GM21825 (cell line): ENCODE results near the gene EIPR1.

Experiments used
- ATAC-seq: cut with Tn5 transposase; IDR thresholded peaks from one replicate; pipeline ENCODE4 v1.9.1; 2021; ENCODE audit warnings: mild to moderate bottlenecking, moderate library complexity; ENCODE audit not compliant: unreplicated experiment

EIPR1 gene

DNA sequence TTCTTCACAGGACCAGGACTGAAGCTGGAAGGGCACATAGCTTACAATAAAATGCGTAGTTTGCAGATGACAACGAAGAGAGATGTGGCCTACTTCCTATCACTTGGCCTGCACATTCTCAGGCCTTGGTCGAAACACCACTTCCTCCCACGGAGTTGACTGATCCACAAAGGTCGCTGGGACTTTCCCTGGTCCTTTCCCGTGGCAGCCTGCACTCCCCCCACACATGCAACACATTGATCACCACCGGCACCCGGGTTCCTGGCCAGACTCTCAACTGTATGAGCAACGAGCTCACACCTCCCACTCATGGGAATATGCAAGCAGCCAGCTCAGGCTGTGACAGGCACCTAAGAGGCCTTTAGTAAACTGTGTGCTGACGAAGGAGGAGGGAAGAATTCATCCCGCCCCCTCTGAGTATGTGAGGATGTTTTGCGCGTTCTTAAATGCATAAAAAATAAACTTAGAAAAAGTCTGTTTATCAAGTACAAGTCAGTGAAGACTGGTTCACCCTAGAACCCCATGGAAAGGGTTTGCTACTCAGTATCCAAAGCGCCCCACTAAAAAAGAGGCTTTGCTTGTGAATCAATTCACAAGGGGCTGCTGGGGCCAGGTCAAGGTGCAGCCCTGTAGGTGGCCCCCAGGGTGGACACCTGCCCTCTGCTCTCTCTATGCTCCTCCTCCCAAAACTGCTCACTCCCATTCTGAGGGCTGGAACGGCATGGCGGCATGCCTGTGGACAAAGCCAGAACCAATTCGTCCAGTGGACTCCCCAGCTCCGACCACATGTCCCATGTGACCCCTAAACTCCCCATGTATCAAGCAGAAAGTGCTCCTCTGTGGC, 154.3 kb downstream of the EIPR1 start:
- peak; percentile 95 for ATAC-seq

DNA sequence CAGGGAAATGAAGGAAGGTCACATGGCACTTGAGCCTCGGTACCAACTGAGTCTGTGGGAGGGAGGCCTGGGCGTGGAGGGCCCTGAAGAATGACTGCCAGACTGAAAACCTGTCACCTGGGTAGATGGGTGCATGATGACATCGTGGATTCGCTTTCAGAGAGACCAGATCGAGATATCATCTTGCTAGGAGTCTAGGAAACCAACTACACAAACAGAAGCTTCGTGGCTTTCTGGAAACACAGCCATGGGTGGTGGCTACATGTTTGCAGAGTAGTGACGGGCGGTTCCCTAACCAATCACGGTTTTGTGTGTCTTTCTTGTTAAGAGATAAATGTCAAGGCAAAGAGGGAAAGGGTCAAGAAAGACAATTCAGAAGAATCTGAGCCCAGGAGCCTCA, 155.0 kb downstream of the EIPR1 start:
- ATAC-seq: peak; percentile 47

DNA sequence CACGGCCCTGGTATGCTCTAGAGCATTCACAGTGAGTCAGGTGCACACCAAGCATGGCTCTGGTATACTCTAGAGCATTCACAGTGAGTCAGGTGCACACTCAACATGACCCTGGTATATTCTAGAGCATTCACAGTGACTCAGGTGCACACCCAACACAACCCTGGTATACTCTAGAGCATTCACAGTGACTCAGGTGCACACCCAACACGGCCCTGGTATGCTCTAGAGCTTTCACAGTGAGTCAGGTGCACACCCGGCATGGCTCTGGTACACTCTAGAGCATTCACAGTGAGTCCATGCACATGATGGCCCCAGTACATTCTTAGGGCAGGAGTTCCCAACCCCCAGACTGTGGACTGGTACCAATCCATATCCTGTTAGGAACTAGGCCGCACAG, 158.1 kb downstream of the EIPR1 start:
- no peak for ATAC-seq

DNA sequence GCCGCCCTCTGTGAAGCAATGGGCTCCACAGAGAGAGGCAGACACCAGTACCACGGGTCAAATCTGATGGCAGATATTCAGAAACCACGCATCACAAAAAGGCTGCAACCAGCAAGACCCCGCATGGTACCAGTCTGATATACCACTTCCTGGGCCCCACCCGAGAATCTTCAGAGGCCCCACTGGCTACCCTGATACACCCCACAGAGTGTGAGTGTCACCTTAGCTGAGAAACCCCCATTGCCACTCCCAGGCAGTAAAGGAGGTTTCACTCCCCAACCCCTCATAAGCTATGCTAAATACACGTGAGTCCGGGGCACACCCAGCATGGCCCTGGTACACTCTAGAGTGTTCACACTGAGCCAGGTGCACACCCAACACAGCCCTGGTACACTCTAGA, 160.0 kb downstream of the EIPR1 start:
- ATAC-seq: no peak

DNA sequence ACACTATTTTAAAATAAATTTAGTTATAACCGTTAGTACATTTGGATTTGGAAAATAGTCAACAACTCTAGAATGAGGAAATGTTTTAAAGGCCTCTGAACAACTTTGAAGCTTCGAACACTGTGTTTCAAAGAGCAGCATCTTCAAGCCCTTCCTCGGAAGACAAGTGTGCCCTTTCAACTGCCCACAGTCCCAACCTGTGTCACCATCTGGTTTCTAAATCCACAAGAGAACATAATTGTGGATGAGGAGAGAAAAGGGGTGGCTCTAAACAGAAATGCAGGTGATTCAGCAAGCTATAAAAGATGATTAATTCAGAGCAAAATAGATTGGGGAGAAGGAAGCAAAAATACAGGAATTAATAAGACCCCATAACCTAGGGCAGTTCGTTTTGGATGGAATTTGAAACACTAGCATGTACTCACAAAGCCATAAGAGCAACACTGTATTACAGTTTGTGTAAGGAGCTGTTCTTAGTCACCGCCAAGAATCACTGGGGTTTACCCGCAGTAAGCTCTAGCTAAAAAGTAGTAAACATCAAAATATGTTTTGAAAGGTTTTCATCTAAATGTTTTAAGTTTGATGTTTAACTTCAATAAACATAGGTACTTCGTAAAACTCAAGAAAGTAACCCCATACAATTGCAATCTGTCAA, 160.7 kb downstream of the EIPR1 start:
- ATAC-seq: no peak

DNA sequence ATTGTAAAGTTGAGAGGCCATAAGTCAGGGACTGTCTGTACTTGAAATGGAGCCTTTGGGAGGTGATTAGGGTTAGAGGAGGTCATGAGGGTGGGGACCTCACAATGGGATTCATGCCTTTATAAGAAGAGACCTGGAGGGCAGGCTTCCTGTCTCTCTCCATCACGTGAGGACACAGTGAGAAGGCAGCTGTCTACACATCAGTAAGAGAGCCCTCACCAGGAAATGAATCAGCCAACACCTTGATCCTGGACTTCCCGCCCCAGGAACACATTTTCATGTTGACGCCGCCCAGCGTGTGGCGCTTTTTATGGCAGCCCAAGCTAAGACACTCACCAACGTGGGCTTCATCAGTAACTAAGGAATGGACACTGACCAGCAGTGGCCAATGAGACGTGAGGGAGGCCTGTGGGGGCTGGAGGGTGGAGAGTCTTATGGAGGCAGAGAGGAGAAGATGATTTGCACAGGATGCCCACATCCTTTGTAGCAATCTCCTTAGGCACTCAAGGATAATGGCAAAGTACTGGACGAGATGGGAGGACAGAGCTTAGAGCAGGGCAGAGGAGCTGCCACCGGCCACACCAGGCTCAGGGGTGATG, 162.7 kb downstream of the EIPR1 start:
- ATAC-seq: no peak

DNA sequence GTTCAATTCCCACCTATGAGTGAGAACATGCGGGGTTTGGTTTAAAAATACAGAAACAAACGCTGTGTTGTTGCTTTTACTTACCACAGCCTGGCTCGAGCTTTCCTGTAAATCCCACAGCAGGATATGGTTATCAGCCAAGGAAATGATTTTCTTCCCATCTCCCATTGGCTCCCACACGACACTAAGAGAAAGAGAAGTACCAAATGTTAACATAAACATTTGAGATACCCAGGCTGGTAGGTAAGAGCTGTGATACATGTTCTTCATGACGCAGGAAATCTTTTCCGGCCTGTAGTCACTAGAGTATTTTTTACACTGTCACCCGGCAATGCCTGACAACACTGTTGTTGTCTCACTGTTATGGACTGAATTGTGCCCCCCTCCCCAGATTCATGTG, 163.6 kb downstream of the EIPR1 start:
- ATAC-seq: no peak

DNA sequence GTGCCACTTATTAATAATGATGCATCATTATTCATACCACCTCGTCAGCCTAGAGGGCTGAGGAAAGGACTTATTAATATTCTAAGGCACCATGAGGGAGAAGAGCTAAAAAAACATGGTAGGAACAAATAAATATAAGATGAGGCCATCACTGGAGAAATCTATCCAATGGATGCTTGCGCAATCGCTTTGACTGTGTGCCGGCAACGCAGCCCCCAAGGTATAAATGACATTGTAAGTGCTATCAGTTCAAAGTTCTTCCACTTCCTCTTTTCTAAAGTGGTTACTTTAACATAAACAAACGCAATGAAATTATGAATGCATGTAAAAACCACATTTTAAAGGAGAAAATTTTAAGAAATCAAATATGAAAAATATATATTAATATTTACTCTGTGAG, 164.6 kb downstream of the EIPR1 start:
- no peak for ATAC-seq

DNA sequence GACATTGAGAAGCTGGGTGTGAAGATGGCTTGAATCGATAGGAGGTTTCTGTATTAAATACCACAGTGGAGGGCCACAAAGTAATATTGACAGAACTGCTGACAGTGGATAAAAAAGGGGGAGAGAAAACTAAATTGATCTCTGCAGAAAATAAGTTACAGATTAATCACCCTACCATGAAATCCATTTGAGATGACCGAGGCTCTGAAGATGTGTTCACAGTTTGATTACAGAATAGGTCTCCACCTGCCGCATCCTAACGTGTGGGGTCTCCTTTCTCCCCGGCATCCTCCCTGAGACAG, 165.6 kb downstream of the EIPR1 start:
- no peak for ATAC-seq

DNA sequence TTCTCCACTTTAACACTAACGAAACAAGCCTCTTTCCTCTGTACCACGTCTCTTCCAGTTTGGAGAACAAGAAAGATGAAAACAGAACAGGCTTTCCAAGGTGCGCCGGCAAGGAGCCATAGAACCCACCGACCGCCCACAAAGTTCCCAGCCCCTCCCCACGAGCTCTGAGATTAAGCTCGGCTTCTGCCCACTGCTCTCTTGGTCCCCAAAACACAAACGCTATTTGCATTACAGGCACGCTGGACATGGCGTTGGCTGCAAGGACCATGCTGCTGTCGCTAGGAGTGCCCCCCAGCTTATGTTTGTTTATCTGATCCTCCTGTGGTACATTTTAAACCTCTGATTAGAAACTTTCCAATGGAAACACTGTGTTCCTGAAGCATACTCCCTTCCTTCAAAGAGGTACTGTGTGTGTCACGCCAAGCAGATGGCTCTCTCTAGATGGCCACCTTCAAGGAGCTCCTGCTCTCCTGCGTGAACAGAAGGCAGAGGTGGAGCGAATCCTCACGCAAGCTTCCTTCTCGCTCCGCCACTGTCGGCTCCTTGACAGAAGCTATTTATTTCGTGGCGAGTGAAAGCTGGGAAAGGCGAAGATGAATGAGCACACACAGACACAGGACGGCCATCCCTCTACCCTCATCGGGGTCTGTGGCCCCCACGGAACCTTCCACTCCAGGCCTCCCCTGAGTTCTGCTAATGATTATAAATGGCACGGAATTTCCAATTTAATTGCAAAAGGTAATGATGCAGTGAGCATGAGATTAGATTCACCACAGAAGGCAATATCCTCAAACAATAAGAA, 166.2 kb downstream of the EIPR1 start:
- no peak for ATAC-seq

DNA sequence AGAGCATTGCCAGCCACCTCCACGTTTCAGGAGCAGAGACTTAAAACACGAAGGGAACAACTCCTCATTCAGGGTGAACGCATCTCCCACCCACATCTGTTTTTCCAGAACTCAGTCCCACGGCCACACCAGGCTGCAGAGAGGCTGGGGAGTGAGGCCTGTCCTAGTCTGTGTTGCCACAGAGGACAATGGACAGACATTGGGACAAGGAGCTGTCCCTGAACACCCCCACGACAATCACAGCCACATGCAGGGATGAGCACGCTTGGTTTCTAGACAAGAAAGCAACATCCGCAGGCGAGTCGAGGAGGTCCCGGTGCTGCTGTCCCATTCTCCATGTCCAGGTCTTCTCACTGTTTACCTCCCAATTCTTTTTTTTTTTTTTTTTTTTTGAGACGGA, 167.4 kb downstream of the EIPR1 start:
- no peak for ATAC-seq

DNA sequence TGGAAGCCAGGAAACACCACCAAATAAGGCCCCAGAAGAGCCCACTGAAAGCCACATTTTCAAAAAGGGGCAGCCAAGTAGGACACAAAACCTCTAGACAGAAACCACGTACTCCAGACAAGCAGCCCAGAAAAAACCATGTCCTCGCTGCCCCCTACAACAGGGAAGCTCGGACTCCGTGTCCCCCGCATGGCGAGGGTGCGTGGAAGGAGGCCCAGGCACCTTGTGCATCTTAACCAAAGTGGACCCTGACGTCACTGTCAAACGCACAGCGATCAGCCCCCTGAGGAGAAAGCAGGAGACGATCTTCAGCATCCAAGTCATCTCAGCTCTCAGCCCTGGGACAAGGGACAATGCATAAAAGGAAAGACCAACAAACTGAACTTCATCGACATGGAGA, 168.4 kb downstream of the EIPR1 start:
- ATAC-seq: no peak

DNA sequence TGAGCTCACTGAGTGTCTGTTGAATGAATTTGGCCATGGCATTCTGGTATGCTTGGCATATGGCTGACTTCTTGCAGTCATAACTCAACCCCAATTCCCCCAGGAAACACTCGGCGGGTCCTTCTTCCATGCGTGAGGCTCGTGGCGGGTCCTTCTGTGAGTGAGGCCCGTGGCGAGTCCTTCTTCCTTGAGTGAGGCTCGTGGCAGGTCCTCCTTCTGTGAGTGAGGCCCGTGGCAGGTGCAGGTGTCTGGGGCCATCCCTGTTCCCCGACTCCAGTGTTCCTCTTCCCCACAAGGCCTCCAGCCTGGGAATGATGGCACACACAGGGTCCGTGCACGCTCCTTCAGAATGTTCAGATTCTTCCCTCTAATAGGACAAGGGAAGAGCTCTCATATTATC, 169.0 kb downstream of the EIPR1 start:
- ATAC-seq: no peak

DNA sequence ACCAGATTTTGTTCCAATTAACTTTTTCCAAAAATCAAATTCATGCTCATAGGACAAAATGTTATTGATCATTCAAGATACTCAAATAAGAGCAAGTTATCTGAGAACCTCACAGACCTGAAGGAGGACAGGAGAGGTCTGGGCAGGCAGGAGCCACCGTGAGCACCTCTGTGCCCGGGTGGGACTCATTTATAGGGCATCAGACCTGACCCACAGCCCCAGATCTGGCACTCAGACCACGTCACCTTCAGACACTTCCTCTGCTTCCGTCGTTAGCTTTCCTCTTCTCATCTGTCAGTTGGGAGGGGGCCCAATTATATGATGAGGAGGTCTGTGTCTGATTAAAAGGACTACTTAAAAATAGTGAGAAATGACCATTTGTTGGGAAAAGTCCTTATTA, 169.4 kb downstream of the EIPR1 start:
- ATAC-seq: no peak

DNA sequence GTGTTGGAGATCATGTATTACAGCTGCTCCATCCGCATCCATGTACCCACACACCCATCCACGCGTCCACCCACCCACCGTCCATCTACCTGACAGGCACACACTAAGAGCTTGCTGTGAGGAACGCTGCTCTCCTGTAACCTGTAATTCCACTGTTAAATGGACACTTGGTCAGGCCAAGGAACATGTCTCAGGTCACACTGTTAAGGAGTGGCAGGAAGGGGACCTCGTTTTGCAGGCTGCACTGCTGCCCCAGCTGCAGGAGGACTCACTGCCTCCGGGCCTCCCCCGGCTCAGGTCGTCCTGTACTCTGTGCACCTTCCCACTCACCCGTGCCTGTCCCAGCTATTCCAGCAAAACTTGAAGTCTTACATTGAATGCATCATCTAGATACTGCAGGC, 170.5 kb downstream of the EIPR1 start:
- ATAC-seq: no peak

DNA sequence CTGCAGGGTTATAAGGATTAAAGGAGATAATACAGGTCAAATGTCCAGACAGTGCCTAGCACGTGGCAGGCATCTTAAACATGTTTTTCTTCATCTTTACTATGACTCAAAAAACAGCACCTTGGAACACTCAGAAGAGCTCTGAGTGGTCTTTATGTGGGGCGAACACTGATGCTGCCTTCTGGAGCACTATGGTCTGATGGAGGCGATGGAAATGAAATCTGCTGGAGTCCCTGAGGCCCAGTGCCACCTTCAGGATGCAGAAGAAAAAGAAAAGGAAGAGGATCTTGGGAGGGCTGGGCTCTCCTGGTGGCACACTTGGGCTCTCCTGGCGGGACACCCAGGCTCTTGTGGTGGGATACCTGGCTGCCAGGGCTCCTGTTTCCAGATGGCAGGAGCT, 171.8 kb downstream of the EIPR1 start:
- ATAC-seq: no peak

DNA sequence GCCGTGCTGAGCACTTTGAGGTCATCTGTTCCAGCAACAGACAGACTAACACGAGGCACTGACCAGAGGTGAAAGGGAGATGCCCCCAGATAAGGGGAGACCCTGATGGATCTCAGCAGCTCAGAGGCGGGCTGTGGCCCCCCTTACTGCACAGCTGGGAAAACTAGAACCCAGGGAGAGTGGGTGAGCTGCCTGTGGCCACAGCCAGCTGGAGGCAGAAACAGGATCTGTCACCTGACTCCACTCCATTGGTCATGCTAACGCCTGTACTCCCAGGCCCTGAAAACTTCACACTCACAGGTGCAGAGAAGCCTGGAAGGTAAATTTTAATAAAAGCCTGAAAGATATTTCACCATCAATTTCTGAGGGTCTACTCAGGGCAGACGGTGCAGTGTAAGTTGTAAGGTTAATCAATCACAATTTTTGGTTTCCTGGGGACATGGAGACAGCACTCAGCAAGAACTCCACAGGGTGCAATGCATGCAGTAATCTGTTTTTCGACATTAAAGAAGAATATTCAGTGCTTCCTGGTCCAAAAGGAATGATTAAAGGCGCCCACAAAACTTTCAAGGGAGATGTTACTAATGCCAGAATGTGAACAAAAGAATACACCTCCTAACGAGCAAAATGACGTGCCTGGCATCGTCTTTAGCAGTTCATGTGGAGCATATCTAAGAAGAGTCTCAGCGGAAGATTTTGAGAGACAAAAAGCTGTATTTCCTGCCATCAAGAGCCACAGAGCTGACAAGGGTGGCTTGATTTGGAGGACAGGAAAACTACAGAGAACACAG, 173.4 kb downstream of the EIPR1 start:
- no peak for ATAC-seq

DNA sequence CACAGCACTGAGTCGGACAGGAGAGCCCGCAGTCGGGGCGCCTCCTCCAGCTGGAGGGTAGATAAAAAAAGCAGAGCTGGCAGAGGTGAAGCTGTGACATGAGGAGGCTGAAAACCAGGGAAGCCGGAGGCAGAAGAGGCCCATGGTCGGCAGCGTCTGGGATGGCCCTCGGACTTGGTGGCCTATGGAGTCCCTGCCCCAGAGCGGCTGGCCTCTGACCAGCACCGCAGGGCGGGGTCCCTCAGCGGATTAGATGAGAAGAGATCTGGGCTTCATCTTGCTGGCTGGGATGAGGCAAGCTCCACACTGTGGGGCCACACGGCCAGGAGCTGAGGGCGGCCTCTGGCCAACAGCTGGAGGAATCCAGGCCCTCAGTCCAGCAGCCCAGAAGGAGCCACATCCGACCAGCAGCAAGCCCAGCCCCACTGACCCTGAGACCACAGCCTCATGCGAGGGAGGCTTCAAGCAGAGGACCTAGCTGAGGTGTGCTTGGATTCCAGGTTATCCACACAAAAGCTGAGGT, 174.1 kb downstream of the EIPR1 start:
- no peak for ATAC-seq

DNA sequence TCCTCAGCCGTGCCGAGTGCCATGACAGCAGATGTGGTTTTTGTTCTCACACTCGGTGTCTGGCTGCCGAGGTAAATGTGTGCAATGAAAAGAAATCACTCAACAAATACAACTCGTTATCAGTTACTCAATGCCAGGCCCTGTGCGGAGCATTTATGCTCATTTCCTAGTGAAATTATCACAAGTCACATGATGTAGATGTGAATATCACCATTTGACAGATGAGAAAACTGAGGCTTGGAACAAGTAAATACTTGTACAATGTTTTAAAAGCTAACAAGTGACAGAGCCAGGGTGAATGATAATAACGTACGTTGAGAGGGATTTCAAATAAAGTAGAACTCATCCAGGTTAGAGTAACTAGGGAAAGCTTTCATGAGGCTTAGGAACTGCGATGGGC, 174.7 kb downstream of the EIPR1 start:
- ATAC-seq: no peak

DNA sequence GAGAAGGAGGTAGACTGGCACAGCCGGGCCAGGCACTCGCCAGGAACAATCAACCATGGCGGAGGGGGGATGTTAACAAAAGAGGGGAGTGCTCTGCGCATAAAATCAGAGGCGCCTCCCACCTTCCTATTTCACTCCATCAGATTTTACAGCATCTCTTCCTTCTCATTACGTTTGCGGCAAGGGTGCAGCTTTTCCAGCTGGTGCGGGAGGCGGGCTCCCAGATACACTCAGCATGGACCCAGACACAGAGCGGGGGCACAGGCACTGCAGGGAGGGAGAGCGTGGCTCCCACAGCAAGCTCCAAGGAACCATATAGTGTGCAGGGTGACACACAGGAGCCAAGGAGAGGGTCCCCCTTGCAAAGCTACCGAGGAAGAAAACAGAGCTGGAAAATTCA, 176.3 kb downstream of the EIPR1 start:
- ATAC-seq: no peak
